Adipocyte (in vitro differentiated cells): ENCODE measurements around the gene ZNF521.
A peak's percentile ranks its signal among the peaks of the same experiment; 100 is the strongest.

Experiments
- DNase-seq: peaks from one replicate; pipeline ENCODE4 v3.0.0-alpha.2; 2015; ENCODE audit warnings: low read depth
- H3K27me3 ChIP-seq: replicated peaks from 2 replicates; pipeline ENCODE4 v1.7.0; 2013; ENCODE audit warnings: mild to moderate bottlenecking, low read length, moderate library complexity; ENCODE audit not compliant: control insufficient read depth, insufficient read depth
- H3K36me3 ChIP-seq: 2 replicates; pipeline ENCODE4 v1.7.0; 2013; ENCODE audit warnings: low read length, mild to moderate bottlenecking, moderate library complexity; ENCODE audit not compliant: control insufficient read depth, insufficient read depth, severe bottlenecking
- H3K4me1 ChIP-seq: 2 replicates; pipeline ENCODE4 v1.7.0; 2013; ENCODE audit warnings: mild to moderate bottlenecking, low read length, moderate library complexity; ENCODE audit not compliant: control insufficient read depth, insufficient read depth
- H3K4me3 ChIP-seq: 2 replicates; pipeline ENCODE4 v1.7.0; 2013; ENCODE audit warnings: mild to moderate bottlenecking, low read length, moderate library complexity
- H3K9ac ChIP-seq: 2 replicates; pipeline ENCODE4 v1.7.0; 2013; ENCODE audit warnings: mild to moderate bottlenecking, low read length, moderate library complexity
- H3K9me3 ChIP-seq: 2 replicates; pipeline ENCODE4 v1.7.0; 2013; ENCODE audit warnings: mild to moderate bottlenecking, low read length, moderate library complexity; ENCODE audit not compliant: control insufficient read depth

Gene ZNF521

DNA sequence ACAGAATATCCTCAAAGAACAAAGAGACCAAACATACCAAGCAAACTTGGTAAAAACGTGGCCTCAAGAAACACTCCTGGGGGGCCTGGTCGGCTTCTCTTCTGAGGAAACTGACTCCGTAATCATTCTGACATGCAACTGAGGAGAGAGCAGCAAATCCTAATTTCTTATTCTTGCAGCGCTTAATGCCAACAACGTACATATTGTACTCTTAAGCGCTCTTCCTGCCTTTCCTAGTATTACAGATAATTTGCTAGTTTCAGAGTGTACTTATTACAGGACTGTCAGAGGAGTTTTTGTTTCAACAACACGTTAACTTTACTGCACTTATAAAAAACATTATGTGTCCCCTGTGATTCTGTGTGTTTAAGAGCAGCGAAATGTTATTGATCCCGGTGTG lies 64.9 kb downstream of the ZNF521 start:
- no peak for DNase-seq
- Histone ChIP-seq H3K36me3 (no peaks in the 10 kb centered on the region), H3K9me3 (no peaks in the 10 kb centered on the region), H3K4me3 (peak overlapping the region; percentile 25), H3K4me1 (peaks cover 54% of the 10 kb centered on the region), H3K27me3 (no peaks in the 10 kb centered on the region), H3K9ac (no peak overlapping the region)

GRCh38 chr18:25284861-25285550 lies 67.0 kb downstream of the ZNF521 start:
- H3K4me3 ChIP-seq = peak overlapping the region; percentile 81
- DNase-seq = peak; percentile 83

DNA sequence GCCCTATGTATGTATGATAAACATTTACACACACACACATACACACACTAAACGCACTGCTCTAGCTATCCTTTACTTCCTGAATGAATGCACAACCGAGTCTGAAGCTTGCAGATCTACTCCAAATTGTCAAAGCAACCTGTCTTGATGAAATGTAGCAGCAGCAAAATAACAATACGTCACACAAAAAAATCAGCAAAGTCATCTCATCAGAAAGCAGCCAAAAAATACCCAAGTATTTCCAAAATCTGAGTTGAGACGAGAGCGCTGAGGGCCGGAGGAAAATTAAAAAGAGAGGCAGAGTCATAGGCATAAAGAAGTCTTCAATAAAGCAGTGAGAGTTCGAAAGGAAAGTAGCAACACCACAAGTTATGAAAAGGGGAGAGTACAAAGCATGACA lies 67.7 kb downstream of the ZNF521 start:
- Histone ChIP-seq H3K4me3 (peak overlapping the region; percentile 81), H3K27me3 (no peaks in the 10 kb centered on the region), H3K36me3 (no peaks in the 10 kb centered on the region), H3K4me1 (peaks cover 48% of the 10 kb centered on the region), H3K9me3 (no peaks in the 10 kb centered on the region), H3K9ac (peak overlapping the region; percentile 86)
- DNase-seq = no peak

More at GRCh38 chr18:25284861-25285550, 67.0 kb downstream of the ZNF521 start:
- no peaks in the 10 kb centered on the region for H3K9me3 ChIP-seq
- H3K27me3 ChIP-seq = no peaks in the 10 kb centered on the region
- peaks cover 54% of the 10 kb centered on the region for H3K4me1 ChIP-seq
- H3K9ac ChIP-seq = peak overlapping the region; percentile 86
- H3K36me3 ChIP-seq = no peaks in the 10 kb centered on the region

DNA sequence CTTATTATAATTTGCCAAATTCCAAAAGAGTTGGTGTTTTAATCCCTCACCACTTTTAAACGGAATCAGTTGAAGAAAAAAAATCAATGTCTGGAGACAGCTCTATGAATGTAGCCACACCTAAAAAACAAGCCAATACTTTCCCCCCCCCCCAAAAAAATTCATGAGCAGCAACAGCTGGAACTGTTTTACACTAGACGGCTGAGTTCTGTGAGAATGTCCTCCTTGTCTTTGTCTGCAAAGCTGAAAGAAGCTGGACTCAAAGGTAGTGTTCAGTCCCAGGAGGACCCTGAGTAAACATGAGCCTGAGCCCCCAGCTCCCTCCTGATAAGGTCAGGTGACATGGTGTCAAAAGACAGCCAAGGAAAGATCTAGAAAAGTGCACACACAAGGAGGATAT lies 68.2 kb downstream of the ZNF521 start:
- Histone ChIP-seq H3K9me3 (no peaks in the 10 kb centered on the region), H3K9ac (peak overlapping the region; percentile 86), H3K4me1 (peaks cover 48% of the 10 kb centered on the region), H3K4me3 (peak overlapping the region; percentile 81), H3K27me3 (no peaks in the 10 kb centered on the region), H3K36me3 (no peaks in the 10 kb centered on the region)
- DNase-seq = peak; percentile 19

- Histone ChIP-seq H3K36me3 (no peaks in the 10 kb centered on the region), H3K9me3 (no peaks in the 10 kb centered on the region), H3K4me1 (peaks cover 44% of the 10 kb centered on the region), H3K9ac (no peak overlapping the region), H3K4me3 (peak overlapping the region; percentile 81), H3K27me3 (no peaks in the 10 kb centered on the region)
- DNase-seq = no peak
Observed at GRCh38 chr18:25282896-25283703, 68.9 kb downstream of the ZNF521 start.

GRCh38 chr18:25282282-25282681 lies 69.7 kb downstream of the ZNF521 start:
- Histone ChIP-seq H3K4me1 (peaks cover 36% of the 10 kb centered on the region), H3K36me3 (no peaks in the 10 kb centered on the region), H3K9me3 (no peaks in the 10 kb centered on the region), H3K4me3 (no peak overlapping the region), H3K27me3 (no peaks in the 10 kb centered on the region), H3K9ac (no peak overlapping the region)
- DNase-seq = no peak

DNA sequence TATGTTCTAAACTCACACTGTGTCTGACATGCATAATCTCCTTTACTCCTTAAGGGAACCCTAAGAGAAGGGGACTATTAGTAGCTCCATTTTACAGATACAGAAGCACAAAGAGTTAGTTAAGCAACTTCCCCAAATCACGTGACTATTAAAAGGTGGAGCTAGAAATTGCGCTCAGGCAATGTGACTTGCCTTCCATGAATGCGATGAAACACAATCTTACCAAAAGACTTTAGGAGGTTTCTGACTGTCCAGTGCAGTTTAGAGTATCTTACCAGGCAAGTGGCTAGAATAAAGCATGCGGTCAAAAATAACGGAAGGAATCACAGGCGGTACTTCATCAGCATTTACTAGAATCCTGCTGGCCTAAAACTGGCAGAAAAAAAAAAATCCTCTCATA lies 70.4 kb downstream of the ZNF521 start:
- Histone ChIP-seq H3K27me3 (no peaks in the 10 kb centered on the region), H3K9me3 (no peaks in the 10 kb centered on the region), H3K4me3 (no peak overlapping the region), H3K4me1 (peaks cover 29% of the 10 kb centered on the region), H3K9ac (no peak overlapping the region), H3K36me3 (no peaks in the 10 kb centered on the region)
- no peak for DNase-seq

DNA sequence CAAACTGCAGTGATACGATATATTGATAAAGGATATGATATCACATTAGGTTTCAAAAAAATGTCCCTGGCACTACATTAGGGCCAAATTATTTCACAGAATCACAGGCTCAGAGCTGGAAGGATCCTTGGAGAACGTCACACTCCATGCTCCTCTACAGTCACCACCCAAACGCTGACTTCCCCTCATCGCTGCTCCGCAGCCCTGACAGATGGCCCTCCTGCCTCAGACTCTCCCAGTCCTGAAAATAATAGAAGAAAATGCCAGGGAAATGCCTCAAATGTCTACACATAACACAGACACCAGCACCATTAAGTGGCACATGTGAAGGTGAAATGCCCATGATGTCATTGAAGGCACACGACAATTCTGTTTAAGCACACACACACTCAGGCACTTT lies 72.0 kb downstream of the ZNF521 start:
- Histone ChIP-seq H3K9me3 (no peaks in the 10 kb centered on the region), H3K4me1 (peaks cover 19% of the 10 kb centered on the region), H3K9ac (no peak overlapping the region), H3K27me3 (no peaks in the 10 kb centered on the region), H3K4me3 (no peak overlapping the region), H3K36me3 (no peaks in the 10 kb centered on the region)
- DNase-seq = no peak

DNA sequence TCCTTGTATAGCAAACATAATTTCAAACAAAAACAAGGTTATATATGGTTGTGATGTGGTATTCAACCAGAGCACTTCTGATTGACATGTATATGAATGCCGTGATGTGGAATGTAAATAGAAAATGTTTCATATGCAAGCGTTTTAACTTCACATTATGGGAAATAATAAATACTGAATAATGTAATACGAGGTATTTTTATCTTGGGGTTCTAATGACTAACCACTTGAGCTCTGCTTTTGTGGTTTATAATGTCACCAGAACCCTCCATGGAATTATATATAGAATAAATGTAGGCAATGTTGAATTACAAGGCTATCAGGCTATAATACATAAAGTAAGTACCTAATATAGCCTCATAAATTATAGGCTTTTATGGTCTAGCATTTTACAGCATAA lies 72.4 kb downstream of the ZNF521 start:
- peaks cover 16% of the 10 kb centered on the region for H3K4me1 ChIP-seq
- H3K36me3 ChIP-seq = no peaks in the 10 kb centered on the region

GRCh38 chr18:25279133-25279532 lies 72.8 kb downstream of the ZNF521 start:
- Histone ChIP-seq H3K27me3 (no peaks in the 10 kb centered on the region), H3K9ac (no peak overlapping the region), H3K36me3 (no peaks in the 10 kb centered on the region), H3K9me3 (no peaks in the 10 kb centered on the region), H3K4me3 (no peak overlapping the region), H3K4me1 (peaks cover 12% of the 10 kb centered on the region)
- DNase-seq = peak; percentile 80

More for the DNA sequence above, 72.4 kb downstream of the ZNF521 start:
- no peak overlapping the region for H3K4me3 ChIP-seq
- H3K9me3 ChIP-seq = no peaks in the 10 kb centered on the region
- H3K27me3 ChIP-seq = no peaks in the 10 kb centered on the region
- no peak for DNase-seq
- H3K9ac ChIP-seq = no peak overlapping the region

DNA sequence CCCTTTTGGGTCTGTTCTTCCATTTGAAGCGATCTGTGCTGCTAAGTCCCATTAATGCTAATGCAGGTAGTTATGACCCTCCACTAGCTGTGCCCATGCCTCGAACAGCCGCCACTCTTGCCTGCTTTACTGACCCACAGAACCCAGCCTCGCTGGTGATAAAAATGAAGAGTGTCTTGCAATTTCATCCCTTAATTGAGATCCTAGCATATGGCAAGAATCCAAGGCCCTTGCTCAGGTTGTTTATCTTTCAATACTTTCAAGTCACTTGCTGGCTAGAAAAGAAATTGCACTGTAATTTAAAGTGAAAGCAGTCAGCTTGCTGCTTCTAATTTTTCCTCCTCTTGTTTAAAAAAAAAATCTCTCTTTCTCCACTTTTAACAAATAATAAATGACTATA lies 73.6 kb downstream of the ZNF521 start:
- peak; percentile 16 for DNase-seq
- Histone ChIP-seq H3K36me3 (no peaks in the 10 kb centered on the region), H3K4me3 (no peak overlapping the region), H3K9me3 (no peaks in the 10 kb centered on the region), H3K9ac (no peak overlapping the region), H3K4me1 (peaks cover 4% of the 10 kb centered on the region), H3K27me3 (no peaks in the 10 kb centered on the region)
